ENCODE results near the gene AFAP1L2. TPM values are rescaled to one million over a fixed set of nuclear protein-coding genes. Genes with fewer than 3 reads are reported as not detected.

Gene AFAP1L2
- total and polyA plus RNA-seq, 9 of the 15 experiments (the other 6 are each of a cell fraction or from before 2014, with no cell fraction given): 0.07 TPM; not detected in 8

GRCh38 chr10:114359953-114360345 is 44.4 kb downstream of the AFAP1L2 start (continued):
- TF ChIP-seq, protein P1, sequence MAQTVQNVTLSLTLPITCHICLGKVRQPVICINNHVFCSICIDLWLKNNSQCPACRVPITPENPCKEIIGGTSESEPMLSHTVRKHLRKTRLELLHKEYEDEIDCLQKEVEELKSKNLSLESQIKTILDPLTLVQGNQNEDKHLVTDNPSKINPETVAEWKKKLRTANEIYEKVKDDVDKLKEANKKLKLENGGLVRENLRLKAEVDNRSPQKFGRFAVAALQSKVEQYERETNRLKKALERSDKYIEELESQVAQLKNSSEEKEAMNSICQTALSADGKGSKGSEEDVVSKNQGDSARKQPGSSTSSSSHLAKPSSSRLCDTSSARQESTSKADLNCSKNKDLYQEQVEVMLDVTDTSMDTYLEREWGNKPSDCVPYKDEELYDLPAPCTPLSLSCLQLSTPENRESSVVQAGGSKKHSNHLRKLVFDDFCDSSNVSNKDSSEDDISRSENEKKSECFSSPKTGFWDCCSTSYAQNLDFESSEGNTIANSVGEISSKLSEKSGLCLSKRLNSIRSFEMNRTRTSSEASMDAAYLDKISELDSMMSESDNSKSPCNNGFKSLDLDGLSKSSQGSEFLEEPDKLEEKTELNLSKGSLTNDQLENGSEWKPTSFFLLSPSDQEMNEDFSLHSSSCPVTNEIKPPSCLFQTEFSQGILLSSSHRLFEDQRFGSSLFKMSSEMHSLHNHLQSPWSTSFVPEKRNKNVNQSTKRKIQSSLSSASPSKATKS (CRISPR knock-in tag; IDR thresholded peaks at IDR 0.05): no peak
- TF ChIP-seq ZBTB1 (CRISPR knock-in tag; IDR thresholded peaks at IDR 0.05; ENCODE audit: borderline replicate concordance, low read depth): no peak
- TF ChIP-seq KAT7 (CRISPR knock-in tag; IDR thresholded peaks at IDR 0.05; ENCODE audit: borderline replicate concordance): no peak
- no peak for TF ChIP-seq ZNF75A (CRISPR knock-in tag; IDR thresholded peaks at IDR 0.05)
- TF ChIP-seq, protein P2, sequence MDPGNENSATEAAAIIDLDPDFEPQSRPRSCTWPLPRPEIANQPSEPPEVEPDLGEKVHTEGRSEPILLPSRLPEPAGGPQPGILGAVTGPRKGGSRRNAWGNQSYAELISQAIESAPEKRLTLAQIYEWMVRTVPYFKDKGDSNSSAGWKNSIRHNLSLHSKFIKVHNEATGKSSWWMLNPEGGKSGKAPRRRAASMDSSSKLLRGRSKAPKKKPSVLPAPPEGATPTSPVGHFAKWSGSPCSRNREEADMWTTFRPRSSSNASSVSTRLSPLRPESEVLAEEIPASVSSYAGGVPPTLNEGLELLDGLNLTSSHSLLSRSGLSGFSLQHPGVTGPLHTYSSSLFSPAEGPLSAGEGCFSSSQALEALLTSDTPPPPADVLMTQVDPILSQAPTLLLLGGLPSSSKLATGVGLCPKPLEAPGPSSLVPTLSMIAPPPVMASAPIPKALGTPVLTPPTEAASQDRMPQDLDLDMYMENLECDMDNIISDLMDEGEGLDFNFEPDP (CRISPR knock-in tag; IDR thresholded peaks at IDR 0.05): no peak

DNA sequence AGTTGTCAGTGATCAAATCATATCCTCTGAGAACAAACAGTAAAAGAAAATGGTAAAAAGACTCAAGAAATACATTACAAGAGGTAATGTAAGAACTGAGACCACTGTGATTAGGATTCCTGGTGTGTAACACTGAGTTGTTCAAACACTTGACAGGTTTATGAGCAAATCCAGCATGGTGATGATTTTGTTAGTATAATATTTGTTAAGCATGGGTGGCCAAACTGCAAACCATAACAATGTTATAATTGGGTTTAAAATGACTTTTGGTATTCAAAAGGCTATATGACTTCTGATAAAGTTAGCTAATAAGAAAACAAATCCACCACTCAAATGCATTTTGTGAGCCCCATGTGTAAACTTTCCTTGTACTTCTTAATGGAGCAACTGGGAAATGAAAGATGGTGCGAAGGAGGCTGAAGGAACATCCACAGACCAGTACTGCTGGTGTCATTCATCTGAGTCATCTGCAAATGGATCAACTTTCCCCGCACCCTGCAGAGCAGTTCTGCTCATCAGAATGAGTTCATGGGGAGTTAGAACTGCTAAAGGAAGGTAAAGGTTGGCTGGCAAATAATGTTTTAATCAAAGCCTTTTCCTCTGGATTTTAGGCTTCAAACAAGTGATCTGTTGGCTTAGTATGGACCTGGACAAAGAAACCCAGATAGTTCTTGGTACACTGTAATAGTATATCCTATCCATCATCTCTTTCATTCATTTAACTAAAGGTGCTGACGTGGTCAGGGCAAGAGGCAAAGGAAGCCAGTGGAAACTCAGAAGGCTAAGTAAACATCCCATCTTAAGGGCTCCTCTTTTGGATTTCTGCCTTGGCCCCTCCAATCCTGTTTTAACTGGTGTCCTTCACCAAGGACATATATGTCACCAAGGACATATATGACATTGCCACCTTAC is 45.0 kb downstream of the AFAP1L2 start:
- FAIRE-seq: no peak
- TF ChIP-seq SRF (CRISPR knock-in tag; IDR thresholded peaks at IDR 0.05) (no peak), DMBX1 (CRISPR knock-in tag; IDR thresholded peaks at IDR 0.05; ENCODE audit: borderline replicate concordance) (no peak), BRD9 (IDR thresholded peaks at IDR 0.05; ENCODE audit: low read depth, partially characterized antibody) (no peak)
- TF ChIP-seq, protein P3, sequence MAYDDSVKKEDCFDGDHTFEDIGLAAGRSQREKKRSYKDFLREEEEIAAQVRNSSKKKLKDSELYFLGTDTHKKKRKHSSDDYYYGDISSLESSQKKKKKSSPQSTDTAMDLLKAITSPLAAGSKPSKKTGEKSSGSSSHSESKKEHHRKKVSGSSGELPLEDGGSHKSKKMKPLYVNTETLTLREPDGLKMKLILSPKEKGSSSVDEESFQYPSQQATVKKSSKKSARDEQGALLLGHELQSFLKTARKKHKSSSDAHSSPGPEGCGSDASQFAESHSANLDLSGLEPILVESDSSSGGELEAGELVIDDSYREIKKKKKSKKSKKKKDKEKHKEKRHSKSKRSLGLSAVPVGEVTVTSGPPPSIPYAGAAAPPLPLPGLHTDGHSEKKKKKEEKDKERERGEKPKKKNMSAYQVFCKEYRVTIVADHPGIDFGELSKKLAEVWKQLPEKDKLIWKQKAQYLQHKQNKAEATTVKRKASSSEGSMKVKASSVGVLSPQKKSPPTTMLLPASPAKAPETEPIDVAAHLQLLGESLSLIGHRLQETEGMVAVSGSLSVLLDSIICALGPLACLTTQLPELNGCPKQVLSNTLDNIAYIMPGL (CRISPR knock-in tag; IDR thresholded peaks at IDR 0.05): no peak
- TF ChIP-seq, protein P4, sequence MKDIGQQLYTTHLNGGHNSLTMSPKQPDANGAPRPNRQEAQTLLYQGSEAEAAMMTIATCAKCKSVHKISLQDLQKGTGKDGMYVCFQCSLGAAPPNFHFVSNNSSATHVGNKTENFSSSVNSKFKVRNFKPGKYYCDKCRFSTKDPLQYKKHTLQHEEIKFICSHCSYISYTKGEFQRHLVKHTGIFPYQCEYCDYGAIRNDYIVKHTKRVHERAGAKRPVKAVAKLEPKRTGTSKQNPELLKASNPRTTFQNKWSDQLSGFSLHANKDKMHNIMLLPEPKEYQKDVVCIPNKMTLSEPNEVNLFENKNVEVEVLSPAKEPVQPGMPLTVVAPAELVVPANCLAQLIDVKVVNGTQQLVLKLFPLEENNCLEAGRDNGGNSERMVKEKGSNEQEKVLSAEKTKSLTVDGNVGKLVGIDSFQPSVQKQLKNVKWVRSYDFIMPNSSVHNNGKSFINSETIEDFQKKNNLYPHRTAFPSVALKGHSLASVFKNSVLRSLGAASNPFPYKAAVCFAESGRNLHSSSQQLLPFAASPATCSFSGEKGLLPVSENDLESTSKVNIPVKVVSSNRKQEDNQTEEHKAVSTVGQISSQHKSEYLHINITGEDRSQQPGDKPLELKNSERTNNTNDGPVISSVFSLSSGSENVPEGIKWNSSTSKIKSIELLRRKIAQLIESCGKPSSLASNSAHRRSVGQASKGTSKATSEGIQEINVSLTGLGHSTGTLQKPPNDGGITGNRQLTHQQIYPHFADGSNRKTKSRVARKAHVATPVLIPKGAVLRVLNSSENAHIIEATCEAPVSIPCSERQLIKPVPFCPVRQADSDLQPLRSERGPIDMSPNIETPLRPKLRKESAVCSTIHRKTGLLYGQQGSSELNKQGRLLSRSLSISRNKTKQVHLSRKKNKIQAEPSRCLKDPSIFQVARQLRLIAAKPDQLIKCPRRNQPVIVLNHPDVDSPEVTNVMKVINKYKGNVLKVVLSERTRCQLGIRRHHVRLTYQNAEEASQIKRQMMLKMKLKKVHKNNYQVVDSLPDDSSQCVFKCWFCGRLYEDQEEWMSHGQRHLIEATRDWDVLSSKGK (CRISPR knock-in tag; IDR thresholded peaks at IDR 0.05): no peak

More for the DNA sequence above, 45.0 kb downstream of the AFAP1L2 start:
- no peaks in the 10 kb centered on the region for H3K4me1 ChIP-seq (replicated peaks in 1 of 2; ENCODE audit: control insufficient read depth in 2 of 2, insufficient read depth in 2 of 2, low read length in 2 of 2)
- no peaks in the 10 kb centered on the region for H3K9me3 ChIP-seq (replicated peaks; ENCODE audit: control insufficient read depth, insufficient read depth, low read depth, low read length)
- ChIA-PET POLR2A (no interaction called here), CTCF (ENCODE audit: low intra/inter-chr PET ratio) (no interaction called here)
- H4K20me1 ChIP-seq (replicated peaks; ENCODE audit: control insufficient read depth, insufficient read depth, low read length): no peaks in the 10 kb centered on the region
- in situ Hi-C loops (cut with MboI) (no loop called here), intact Hi-C loops (cut with micrococcal nuclease) (no loop called here)
- WGBS (ENCODE audit: insufficient coverage, low coverage, missing lambda C conversion rate): 0% methylated on average over 3 of the region's 3 CpGs
- H3K36me3 ChIP-seq (ENCODE audit: control insufficient read depth, insufficient read depth, low read length): no peaks in the 10 kb centered on the region
- BruUV-seq (replicated peaks): no TSS peak
- no peak overlapping the region for H3K9ac ChIP-seq (ENCODE audit: insufficient read depth in 1 of 2, low read depth in 2 of 2, low read length in 2 of 2)
- no peaks in the 10 kb centered on the region for H3K79me2 ChIP-seq (ENCODE audit: control insufficient read depth, insufficient read depth, low read length)
- no peaks in the 10 kb centered on the region for H3K9me1 ChIP-seq (ENCODE audit: control insufficient read depth, insufficient read depth, low read length)
- H3K27me3 ChIP-seq (ENCODE audit: control insufficient read depth in 2 of 2, insufficient read depth in 2 of 2, low read length in 2 of 2): peaks cover 0 to 8% of the 10 kb centered on the region in 2 experiments; a peak in 1 of 5 replicates
- H3K27ac ChIP-seq (ENCODE audit: extremely low read depth, low read depth, low read length): no peak overlapping the region
- no peak overlapping the region for H2AFZ ChIP-seq (ENCODE audit: low read depth, low read length)
- DNase-seq (ENCODE audit: extremely low read depth in 1 of 4, low spot score in 3 of 4) (no peak), ATAC-seq (no peak)
- H3K4me2 ChIP-seq (ENCODE audit: insufficient read depth, low read length): no peak overlapping the region
- H3K4me3 ChIP-seq: no peak overlapping the region

Data from K562 (cell line).